NCI-H2196 treated with DMSO at 0.1 percent for 48 hours (cell line): Measurements from ENCODE around the gene RHBDD1.
"Not testable (repeated sequence)": the region's sequence is repeated elsewhere in the genome, so short reads cannot be mapped to it uniquely, and the experiment has no call there.

Experiments
- DNase-seq: peaks from one replicate; lab custom pipeline; 2025; ENCODE audit not compliant: unreplicated experiment; lab: John Stamatoyannopoulos, UW

Gene RHBDD1

DNA sequence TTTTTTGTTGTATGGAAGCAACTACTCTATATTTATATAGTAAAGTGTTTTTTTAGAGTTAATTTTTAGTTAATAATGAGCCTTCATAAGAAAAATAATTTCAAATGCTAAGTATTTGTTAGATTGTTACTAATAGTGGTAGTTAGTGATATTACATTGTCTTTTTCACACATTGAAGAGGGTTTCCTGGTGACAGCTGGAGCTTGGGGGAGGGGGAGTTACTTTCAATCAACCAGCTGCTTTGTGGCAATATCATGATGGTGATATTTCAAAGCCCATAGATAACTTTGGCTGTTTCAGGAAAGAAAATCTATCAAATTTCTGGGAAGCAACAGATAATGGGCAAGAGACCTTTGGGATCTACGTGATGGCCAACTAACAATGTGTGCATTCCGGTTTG, 4.1 kb downstream of the RHBDD1 start:
- DNase-seq, result no peak

DNA sequence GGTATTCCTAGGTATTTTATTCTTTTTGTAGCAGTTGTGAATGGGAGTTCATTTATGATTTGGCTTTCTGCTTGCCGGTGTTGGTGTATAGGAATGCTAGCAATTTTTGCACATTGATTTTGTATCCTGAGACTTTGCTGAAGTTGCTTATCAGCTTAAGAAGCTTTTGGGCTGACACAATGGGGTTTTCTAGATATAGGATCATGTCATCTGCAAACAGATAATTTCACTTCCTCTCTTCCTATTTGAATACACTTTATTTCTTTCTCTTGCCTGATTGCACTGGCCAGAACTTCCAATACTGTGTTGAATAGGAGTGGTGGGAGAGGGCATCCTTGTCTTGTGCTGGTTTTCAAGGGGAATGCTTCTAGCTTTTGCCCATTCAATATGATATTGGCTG, 7.1 kb downstream of the RHBDD1 start:
- not testable (repeated sequence) for DNase-seq

- DNase-seq, result no peak
These were observed 9.7 kb downstream of the RHBDD1 start for GRCh38 chr2:226845386-226846116.

GRCh38 chr2:226847090-226847489, 11.2 kb downstream of the RHBDD1 start:
- no peak for DNase-seq

GRCh38 chr2:226847511-226847910, 11.7 kb downstream of the RHBDD1 start:
- no peak for DNase-seq

DNA sequence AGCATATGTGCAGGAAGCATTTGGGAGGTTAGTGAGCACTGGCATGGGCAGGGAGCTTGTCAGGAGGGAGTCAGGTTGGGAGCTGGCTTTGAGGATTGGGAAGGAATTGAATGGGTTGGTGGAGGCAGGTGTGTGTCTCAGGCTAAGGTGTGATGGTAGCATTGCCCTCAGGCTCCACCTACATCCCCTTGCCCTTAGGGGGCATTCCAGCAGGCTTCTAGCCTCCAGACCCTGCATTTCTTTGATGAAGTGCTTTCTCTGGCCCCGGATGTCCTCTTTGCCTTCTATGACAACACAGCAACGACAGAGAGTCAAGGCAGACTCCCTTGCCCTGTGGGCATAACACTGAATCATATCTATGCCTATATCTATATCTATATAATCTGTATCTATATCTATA, 13.5 kb downstream of the RHBDD1 start:
- no peak for DNase-seq

GRCh38 chr2:226850024-226850423, 14.2 kb downstream of the RHBDD1 start:
- DNase-seq, result no peak

GRCh38 chr2:226855787-226856186, 19.9 kb downstream of the RHBDD1 start:
- no peak for DNase-seq

DNA sequence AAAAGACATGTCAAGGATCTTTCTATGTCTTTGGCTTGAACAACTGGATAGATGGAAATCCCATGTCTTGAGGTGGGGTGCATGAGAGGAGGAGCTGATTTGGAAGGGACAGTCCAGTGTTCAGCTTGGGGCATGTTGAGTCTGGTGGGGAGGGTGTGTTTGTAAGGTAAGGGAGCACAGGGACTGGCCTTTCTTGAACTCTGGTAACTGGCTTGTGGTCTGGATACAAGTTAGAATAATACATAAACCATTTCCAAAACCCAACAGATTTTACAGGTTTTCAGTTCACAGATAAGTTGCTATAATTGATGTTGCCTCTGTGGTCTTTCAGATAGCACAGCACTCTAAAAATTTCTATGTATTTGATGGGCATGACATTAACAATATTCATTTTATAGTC, 24.2 kb downstream of the RHBDD1 start:
- DNase-seq, result no peak

DNA sequence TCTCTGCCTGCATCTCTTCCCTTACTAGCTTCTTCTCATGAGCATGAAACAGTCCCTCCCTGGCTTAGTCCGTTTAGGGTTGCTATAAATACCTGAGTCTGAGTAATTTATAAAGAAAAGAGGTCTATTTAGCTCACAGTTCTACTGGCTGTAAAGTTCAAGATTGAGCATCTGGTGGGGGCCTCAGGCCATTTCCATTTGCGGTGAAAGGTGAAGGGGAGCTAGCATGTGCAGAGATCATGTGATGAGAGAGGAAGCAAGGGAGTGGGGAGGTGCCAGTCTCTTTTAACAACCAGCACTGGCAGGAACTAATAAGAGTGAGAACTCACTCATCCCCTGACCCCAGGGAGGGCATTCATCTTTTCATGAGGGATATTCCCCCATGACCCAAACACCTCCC, 26.8 kb downstream of the RHBDD1 start:
- DNase-seq, result no peak

- DNase-seq, result no peak
These were observed 29.4 kb downstream of the RHBDD1 start for GRCh38 chr2:226865273-226865672.

GRCh38 chr2:226865710-226866109, 29.9 kb downstream of the RHBDD1 start:
- DNase-seq, result no peak

DNA sequence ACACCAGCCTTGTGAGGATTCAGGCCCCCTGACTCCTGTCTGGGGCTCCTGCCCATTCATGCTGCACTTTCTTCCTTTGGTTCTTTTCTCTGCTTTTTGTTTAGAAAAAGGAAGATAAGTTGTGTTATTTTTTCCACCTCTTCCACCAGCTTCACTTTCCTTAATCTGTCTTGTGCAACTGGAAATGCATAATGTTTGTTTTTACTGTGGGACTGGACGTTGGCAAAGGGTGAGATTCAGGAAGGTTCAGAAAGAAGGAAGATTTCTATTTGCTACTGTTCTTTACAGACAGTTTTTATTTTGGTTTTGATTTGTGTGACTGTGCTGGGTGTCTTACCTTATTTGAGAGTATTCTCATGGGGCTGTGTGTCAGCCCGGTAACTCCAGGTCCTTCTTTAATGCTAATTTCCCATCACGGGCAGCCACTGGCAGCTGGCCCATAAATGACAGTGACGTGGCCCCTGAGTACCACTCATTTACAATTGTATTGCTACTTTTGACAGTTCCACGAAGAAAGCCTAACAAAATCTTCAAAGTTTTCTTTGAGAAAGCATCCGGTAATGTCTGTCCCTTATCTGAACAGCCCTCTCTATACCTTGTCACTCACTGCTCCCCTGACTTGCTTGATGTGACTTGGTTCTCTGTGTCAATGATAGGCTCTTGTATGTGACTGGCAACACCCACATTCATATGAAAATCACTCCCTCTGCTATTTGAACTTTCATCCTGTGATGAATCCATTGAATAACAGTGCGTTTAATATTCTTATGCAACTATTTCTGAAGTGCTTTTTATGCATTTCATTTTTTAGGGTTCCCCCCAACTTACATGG, 32.7 kb downstream of the RHBDD1 start:
- no peak for DNase-seq

DNA sequence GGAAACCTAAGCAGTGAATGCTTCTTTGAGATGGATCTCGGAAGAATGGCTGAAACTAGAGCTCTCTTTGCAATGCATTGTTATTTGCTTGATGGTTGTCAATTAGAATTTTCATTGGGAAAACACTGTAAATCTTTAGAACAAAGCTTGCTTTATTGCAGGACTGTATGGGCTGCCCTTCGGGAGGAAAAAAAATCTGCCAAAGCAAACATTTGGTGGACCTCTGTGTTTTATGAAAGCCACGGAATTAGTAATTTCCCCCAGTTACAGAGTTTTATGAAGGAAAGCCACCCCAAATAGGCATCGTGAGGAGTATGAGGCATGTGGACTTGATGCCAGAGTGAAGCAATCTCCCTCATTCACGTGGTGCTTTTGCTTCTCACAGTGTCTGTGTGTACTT, 33.5 kb downstream of the RHBDD1 start:
- DNase-seq, result no peak

GRCh38 chr2:226873051-226873620, 37.3 kb downstream of the RHBDD1 start:
- DNase-seq, result no peak

DNA sequence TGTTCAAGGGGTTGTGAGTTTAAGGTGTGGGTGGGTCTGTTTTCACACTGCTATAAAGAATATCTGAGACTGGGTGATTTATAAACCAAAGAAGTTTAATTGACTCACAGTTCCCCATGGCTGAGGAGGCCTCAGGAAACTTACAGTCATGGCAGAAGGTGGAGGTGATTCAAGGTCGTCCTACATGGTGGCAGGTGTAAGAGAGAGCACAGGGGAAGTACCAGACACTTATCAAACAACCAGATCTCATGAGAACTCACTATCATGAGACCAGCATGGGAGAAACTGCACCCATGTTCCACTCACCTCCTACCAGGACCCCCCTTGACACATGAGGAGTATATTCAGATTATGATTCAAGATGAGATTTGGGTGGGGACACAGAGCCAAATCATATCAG, 38.0 kb downstream of the RHBDD1 start:
- DNase-seq, result no peak

DNA sequence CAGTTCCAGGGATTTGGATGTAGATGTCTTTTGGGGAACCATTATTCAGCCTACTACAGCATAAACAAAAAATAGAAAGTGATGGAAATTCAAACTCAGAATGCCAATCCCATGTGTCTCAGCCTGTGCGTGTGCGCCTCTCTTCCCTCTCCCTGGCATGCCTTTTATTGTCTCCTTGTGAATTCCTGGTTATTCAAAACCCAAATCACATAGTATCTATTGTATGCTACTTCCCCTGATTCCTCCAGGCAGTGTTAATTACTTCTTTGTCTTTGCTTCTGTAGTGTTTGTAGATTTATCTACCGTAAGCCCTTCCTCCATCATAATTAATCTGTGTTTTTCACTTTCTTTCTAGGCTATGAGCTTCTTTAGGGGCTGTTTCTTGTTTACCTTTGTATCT, 38.9 kb downstream of the RHBDD1 start:
- no peak for DNase-seq

DNA sequence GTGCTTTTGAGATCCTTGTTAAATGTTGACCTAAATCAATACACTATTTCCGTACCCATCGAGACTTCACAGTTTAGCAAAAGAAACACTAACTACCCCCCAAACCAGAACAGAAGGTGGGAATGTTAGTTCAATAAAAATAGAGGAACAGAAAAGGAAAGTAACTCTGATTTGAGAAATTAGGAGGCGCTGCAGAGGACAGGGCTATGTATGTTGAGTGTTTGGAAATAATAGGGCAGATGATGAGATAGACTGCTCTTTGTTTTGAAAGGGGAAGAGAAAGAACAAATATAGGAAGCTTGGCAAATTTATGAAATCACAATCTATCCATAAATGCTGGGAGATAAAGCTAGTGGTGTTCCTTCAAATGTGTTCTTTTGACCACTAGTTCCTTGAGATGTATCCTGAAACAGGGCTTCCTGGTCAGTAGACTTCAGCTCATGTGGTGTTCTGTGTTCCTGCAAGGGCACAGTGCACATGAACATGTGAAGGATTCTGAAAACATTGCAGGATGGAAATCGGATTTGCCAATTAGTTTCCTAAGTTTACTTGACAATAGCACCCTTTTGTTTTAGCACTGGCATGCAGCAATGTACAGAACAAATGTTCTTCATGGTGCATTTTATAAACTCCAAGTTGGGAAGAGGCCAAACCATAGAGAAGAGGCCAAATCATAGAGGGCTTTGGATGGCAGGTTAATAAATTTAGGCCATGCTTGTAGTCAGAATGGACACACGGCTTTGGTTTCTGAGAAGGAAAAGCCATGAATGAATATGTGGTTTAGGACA, 39.8 kb downstream of the RHBDD1 start:
- no peak for DNase-seq

DNA sequence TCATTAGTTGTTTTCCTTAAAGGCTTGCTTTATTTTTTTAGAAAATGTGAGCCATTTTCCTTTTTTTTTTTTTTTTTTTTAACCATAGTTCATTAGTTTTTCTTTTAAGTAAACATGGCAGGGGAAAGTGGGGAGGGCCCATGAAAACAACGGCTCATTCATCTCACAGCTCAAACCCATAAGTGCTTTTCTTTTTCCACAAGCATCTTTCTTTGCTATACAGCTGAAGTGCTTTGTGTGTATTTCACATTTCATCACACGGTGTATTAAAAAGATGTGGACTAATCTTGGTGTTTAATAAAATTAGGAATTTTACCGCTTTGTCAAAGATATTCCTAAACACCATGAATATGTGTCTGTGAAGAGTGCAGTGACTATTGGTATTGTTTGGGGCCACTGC, 41.6 kb downstream of the RHBDD1 start:
- DNase-seq, result no peak

DNA sequence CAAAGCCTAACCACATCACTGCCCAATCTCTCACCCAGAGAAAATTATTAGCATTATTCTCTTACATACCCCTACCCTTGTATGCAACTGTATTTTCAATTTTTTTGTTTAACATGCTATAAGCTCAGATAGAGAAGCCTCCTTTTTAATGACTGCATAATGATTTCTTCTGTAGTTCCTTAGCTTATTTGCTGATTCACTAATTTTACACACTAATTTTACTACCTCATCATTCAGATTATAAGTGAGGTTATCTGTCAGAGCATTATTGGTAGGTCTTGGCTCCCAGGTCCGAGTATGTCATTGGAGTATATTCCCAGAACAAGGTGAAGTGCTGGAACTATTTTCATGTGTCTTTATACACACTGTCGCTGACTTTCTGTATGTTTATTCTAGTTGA, 45.4 kb downstream of the RHBDD1 start:
- no peak for DNase-seq

DNA sequence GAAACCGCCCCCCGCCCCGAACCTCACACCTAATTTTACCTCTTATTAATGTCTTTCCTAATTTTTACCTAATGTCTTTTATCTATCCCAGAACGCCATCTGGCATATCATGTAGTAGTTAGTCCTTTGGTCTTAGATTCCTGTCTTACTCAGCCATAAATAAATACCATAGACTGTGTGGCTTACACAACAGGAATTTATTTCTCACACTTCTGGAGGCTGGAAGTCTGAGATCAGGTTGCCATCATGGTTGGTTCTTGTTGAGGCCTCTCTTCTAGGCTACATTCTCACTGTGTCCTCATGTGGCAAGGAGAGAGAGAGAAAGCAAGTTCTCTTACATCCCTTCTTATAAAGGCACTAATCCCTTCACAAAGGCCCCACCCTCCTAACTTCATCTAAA, 46.8 kb downstream of the RHBDD1 start:
- no peak for DNase-seq
